Liver (tissue), 9 donors: ENCODE results near the gene KIF2C. TPM values are rescaled to one million over a fixed set of nuclear protein-coding genes. Genes with fewer than 3 reads are reported as not detected.
"Not testable (repeated sequence)": the region's sequence is repeated elsewhere in the genome, so short reads cannot be mapped to it uniquely, and the experiment has no call there.

Source experiments
- DNase-seq: peaks from one replicate; pipeline ENCODE4 v3.0.0-alpha.2; 2017; ENCODE audit warnings: low spot score
- H3K27ac ChIP-seq, 2 donors: one replicate each; pipeline ENCODE4 v1.7.0; 2013; ENCODE audit warnings: inconsistent platforms in 2 of 2, low read length in 2 of 2, control low read depth in 1 of 2, low read depth in 1 of 2, mild to moderate bottlenecking in 1 of 2
- H3K27me3 ChIP-seq, 4 donors: one replicate each; pipeline versions ENCODE4 v1.6.1 to v1.7.0; 2013; ENCODE audit warnings: low read length in 3 of 4, inconsistent platforms in 1 of 4, mild to moderate bottlenecking in 1 of 4, moderate library complexity in 1 of 4; ENCODE audit not compliant: control insufficient read depth in 4 of 4, insufficient read depth in 4 of 4
- H3K36me3 ChIP-seq, 4 donors: one replicate each; pipeline versions ENCODE4 v1.6.1 to v1.7.0; 2013; ENCODE audit warnings: low read length in 3 of 4, mild to moderate bottlenecking in 3 of 4, low read depth in 1 of 4, moderate library complexity in 1 of 4; ENCODE audit not compliant: control insufficient read depth in 4 of 4, insufficient read depth in 3 of 4
- H3K4me1 ChIP-seq, 4 donors: one replicate each; pipeline versions ENCODE4 v1.6.1 to v1.7.0; 2013; ENCODE audit warnings: low read length in 3 of 4, mild to moderate bottlenecking in 3 of 4, moderate library complexity in 1 of 4; ENCODE audit not compliant: control insufficient read depth in 4 of 4, insufficient read depth in 4 of 4
- H3K4me3 ChIP-seq, 3 donors: one replicate each; pipeline versions ENCODE4 v1.6.1 to v1.7.0; 2013; ENCODE audit warnings: low read length in 3 of 3, control low read depth in 1 of 3, low read depth in 1 of 3, mild to moderate bottlenecking in 1 of 3
- H3K9ac ChIP-seq, 2 donors: one replicate each; pipeline ENCODE4 v1.7.0; 2013; ENCODE audit warnings: low read length in 2 of 2, mild to moderate bottlenecking in 2 of 2, moderate library complexity in 2 of 2, control low read depth in 1 of 2, low read depth in 1 of 2
- H3K9me3 ChIP-seq, 4 donors: one replicate each; pipeline versions ENCODE4 v1.6.1 to v1.7.0; 2013; ENCODE audit warnings: low read length in 3 of 4; ENCODE audit not compliant: control insufficient read depth in 4 of 4
- ATF3 ChIP-seq: IDR thresholded peaks from 2 replicates; pipeline ENCODE4 v1.6.1; 2016; ENCODE audit warnings: antibody characterized with exemption
- EGR1 ChIP-seq, 2 donors: IDR thresholded peaks; 2 replicates each; pipeline ENCODE4 v1.6.1; 2016 to 2018; ENCODE audit warnings: antibody characterized with exemption in 2 of 2, low read depth in 2 of 2
- FOXA1 ChIP-seq: IDR thresholded peaks from 2 replicates; pipeline ENCODE4 v1.6.1; 2016; ENCODE audit warnings: antibody characterized with exemption
- FOXA2 ChIP-seq: IDR thresholded peaks from 2 replicates; pipeline ENCODE4 v1.6.1; 2016; ENCODE audit warnings: antibody characterized with exemption
- GABPA ChIP-seq, 2 donors: IDR thresholded peaks in 1 of 2; conservative IDR thresholded peaks in 1 of 2; 2 replicates each; pipeline ENCODE4 v1.6.1; 2016; ENCODE audit warnings: antibody characterized with exemption in 2 of 2, mild to moderate bottlenecking in 1 of 2, moderate library complexity in 1 of 2
- HNF4A ChIP-seq, 2 donors: conservative IDR thresholded peaks; 2 replicates each; pipeline ENCODE4 v1.6.1; 2016; ENCODE audit warnings: antibody characterized with exemption in 2 of 2, mild to moderate bottlenecking in 2 of 2
- HNF4G ChIP-seq: IDR thresholded peaks from 2 replicates; pipeline ENCODE4 v1.6.1; 2016; ENCODE audit warnings: antibody characterized with exemption
- JUND ChIP-seq, 2 donors: IDR thresholded peaks; 2 replicates each; pipeline ENCODE4 v1.6.1; 2016; ENCODE audit warnings: antibody characterized with exemption in 2 of 2
- MAX ChIP-seq: IDR thresholded peaks from 2 replicates; pipeline ENCODE4 v1.6.1; 2016; ENCODE audit warnings: antibody characterized with exemption
- NR2F2 ChIP-seq: IDR thresholded peaks from 2 replicates; pipeline ENCODE4 v1.6.1; 2016; ENCODE audit warnings: antibody characterized with exemption
- RAD21 ChIP-seq, 2 donors: IDR thresholded peaks; 2 replicates each; pipeline ENCODE4 v1.6.1; 2016; ENCODE audit warnings: antibody characterized with exemption in 2 of 2, mild to moderate bottlenecking in 2 of 2
- REST ChIP-seq: IDR thresholded peaks from 2 replicates; pipeline ENCODE4 v1.6.1; 2016; ENCODE audit warnings: antibody characterized with exemption, mild to moderate bottlenecking
- RXRA ChIP-seq, 2 donors: IDR thresholded peaks; 2 replicates each; pipeline ENCODE4 v1.6.1; 2017 to 2018; ENCODE audit warnings: antibody characterized with exemption in 2 of 2, mild to moderate bottlenecking in 1 of 2
- SP1 ChIP-seq: IDR thresholded peaks from 2 replicates; pipeline ENCODE4 v1.6.1; 2018; ENCODE audit warnings: antibody characterized with exemption, mild to moderate bottlenecking
- TAF1 ChIP-seq: conservative IDR thresholded peaks from 2 replicates; pipeline ENCODE4 v1.6.1; 2016; ENCODE audit warnings: antibody characterized with exemption, mild to moderate bottlenecking
- YY1 ChIP-seq: IDR thresholded peaks from 2 replicates; pipeline ENCODE4 v1.6.1; 2016; ENCODE audit warnings: antibody characterized with exemption, mild to moderate bottlenecking
- ZBTB33 ChIP-seq: IDR thresholded peaks from 2 replicates; pipeline ENCODE4 v1.6.1; 2016; ENCODE audit warnings: antibody characterized with exemption
- WGBS: extraction: QIAGEN DNeasy Blood & Tissue Kit; methylation state at CpG from one replicate; pipeline ENCODE4 v1.1.7; 2013; 5-methylcytosine and 5-hydroxymethylcytosine counted together
- polyA plus RNA-seq, 2 donors: library from polyadenylated mRNA; stranded (reverse) in 1 of 2; unstranded in 1 of 2; fragments of 200-250 nt in 1 of 2; fragments of >200 nt in 1 of 2; fragmentation: Nextera tagmentation in 1 of 2; extraction: Ambion mirVana in 1 of 2; gene quantifications; one replicate each; pipeline versions ENCODE4 v1.2.1 to v1.2.3, GENCODE V29; 2013 to 2015
- total RNA-seq, 2 donors: library from RNA; depleted of rRNA; stranded (reverse); fragments of >200 nt; gene quantifications; one replicate each; pipeline ENCODE4 v1.2.3, GENCODE V29; 2014
- donor health status: healthy.
- donor health status: healthy.
- donor health status: healthy.
- donor health status: healthy.
- donor health status: healthy.

Gene KIF2C
- total and polyA plus RNA-seq, 4 donors = 0.17 to 26.7 (median 0.73) TPM

GRCh38 chr1:44698138-44698537, 41.5 kb upstream of the KIF2C start:
- Histone ChIP-seq H3K9ac (no peak overlapping the region), H3K36me3 (no peaks in the 10 kb centered on the region), H3K4me3 (no peak overlapping the region), H3K4me1 (peaks cover 2 to 5% (median 4%) of the 10 kb centered on the region in 4 donors), H3K27ac (no peak overlapping the region), H3K9me3 (no peaks in the 10 kb centered on the region), H3K27me3 (no peaks in the 10 kb centered on the region)
- TF ChIP-seq GABPA (IDR thresholded peaks at IDR 0.05 in 1 of 2, conservative IDR thresholded peaks at IDR 0.05 in 1 of 2) = no peak
- TF ChIP-seq HNF4A (conservative IDR thresholded peaks at IDR 0.05) = no peak
- TF ChIP-seq JUND (IDR thresholded peaks at IDR 0.05) = no peak
- no peak for TF ChIP-seq YY1
- TF ChIP-seq SP1 = no peak
- no peak for TF ChIP-seq REST
- TF ChIP-seq NR2F2 = no peak
- no peak for TF ChIP-seq ATF3
- TF ChIP-seq TAF1 = no peak
- TF ChIP-seq ZBTB33 = no peak
- TF ChIP-seq RAD21 (IDR thresholded peaks at IDR 0.05) = no peak
- 97% methylated on average over 3 of the region's 3 CpGs for WGBS
- DNase-seq = no peak

- not testable (repeated sequence) for H3K4me3 ChIP-seq, H3K27ac ChIP-seq, H3K9me3 ChIP-seq, H3K9ac ChIP-seq, DNase-seq, H3K4me1 ChIP-seq, H3K36me3 ChIP-seq, H3K27me3 ChIP-seq
- 90% methylated on average over 9 of the region's 9 CpGs for WGBS
Measured at GRCh38 chr1:44699375-44699774, 40.3 kb upstream of the KIF2C start.

GRCh38 chr1:44700573-44700972, 39.1 kb upstream of the KIF2C start:
- DNase-seq = no peak
- 89% methylated on average over 1 of the region's 1 CpG for WGBS
- H3K4me3 ChIP-seq = no peak overlapping the region
- H3K4me1 ChIP-seq = peaks cover 2 to 5% (median 4%) of the 10 kb centered on the region in 4 donors
- no peaks in the 10 kb centered on the region for H3K27me3 ChIP-seq
- no peaks in the 10 kb centered on the region for H3K9me3 ChIP-seq
- no peak overlapping the region for H3K9ac ChIP-seq
- H3K36me3 ChIP-seq = no peaks in the 10 kb centered on the region
- no peak overlapping the region for H3K27ac ChIP-seq
- TF ChIP-seq HNF4G = no peak
- no peak for TF ChIP-seq YY1
- peak; percentile 9 for TF ChIP-seq SP1
- TF ChIP-seq FOXA2 = peak; percentile 85
- TF ChIP-seq JUND (IDR thresholded peaks at IDR 0.05) = no peak
- no peak for TF ChIP-seq GABPA (IDR thresholded peaks at IDR 0.05 in 1 of 2, conservative IDR thresholded peaks at IDR 0.05 in 1 of 2)
- TF ChIP-seq MAX = no peak
- TF ChIP-seq EGR1 (IDR thresholded peaks at IDR 0.05; ENCODE audit: low read depth in 2 of 2) = no peak
- peak in 1 of 2 donors; percentile 15 for TF ChIP-seq RAD21 (IDR thresholded peaks at IDR 0.05)
- TF ChIP-seq ATF3 = peak; percentile 78
- TF ChIP-seq TAF1 = no peak
- TF ChIP-seq NR2F2 = no peak
- no peak for TF ChIP-seq RXRA (IDR thresholded peaks at IDR 0.05)
- no peak for TF ChIP-seq REST
- TF ChIP-seq FOXA1 = peak; percentile 70
